Endothelial cell of umbilical vein (primary cell): ENCODE measurements around the gene DIP2A.

Experiments used
- CTCF ChIP-seq, 2 donors: IDR thresholded peaks; 1 replicate in 1 of 2; 2 replicates in 1 of 2; pipeline ENCODE4 v1.5.1; 2011; ENCODE audit warnings: low read length in 2 of 2, mild to moderate bottlenecking in 2 of 2, moderate library complexity in 2 of 2, control low read depth in 1 of 2, inconsistent platforms in 1 of 2, low read depth in 1 of 2; ENCODE audit not compliant: insufficient read depth in 1 of 2; ENCODE audit errors: extremely low read depth in 1 of 2
- EZH2 ChIP-seq: IDR thresholded peaks from 2 replicates; pipeline ENCODE4 v1.6.1; 2012; ENCODE audit warnings: borderline replicate concordance, low read depth, mild to moderate bottlenecking, moderate library complexity, low read length, inconsistent platforms; ENCODE audit not compliant: severe bottlenecking
- FOS ChIP-seq: IDR thresholded peaks from 2 replicates; pipeline ENCODE4 v1.6.1; 2011; ENCODE audit warnings: mild to moderate bottlenecking, low read length, moderate library complexity, borderline replicate concordance; ENCODE audit not compliant: insufficient read depth
- JUN ChIP-seq: IDR thresholded peaks from 2 replicates; pipeline ENCODE4 v1.6.1; 2011; ENCODE audit warnings: borderline replicate concordance, low read depth; ENCODE audit not compliant: insufficient read length, insufficient read depth
- MAX ChIP-seq: IDR thresholded peaks from 2 replicates; pipeline ENCODE4 v1.6.1; 2011; ENCODE audit not compliant: insufficient read depth, insufficient read length
- POLR2A ChIP-seq: IDR thresholded peaks from 2 replicates; pipeline ENCODE4 v1.6.1; 2012; ENCODE audit warnings: low read depth, mild to moderate bottlenecking, control low read depth, low read length
- POLR2AphosphoS5 ChIP-seq: IDR thresholded peaks from 2 replicates; pipeline ENCODE4 v1.6.1; 2012; ENCODE audit warnings: low read depth, mild to moderate bottlenecking, control low read depth, low read length, moderate library complexity; ENCODE audit not compliant: insufficient read depth

- TF ChIP-seq CTCF (IDR thresholded peaks at IDR 0.05; ENCODE audit: extremely low read depth in 1 of 2, insufficient read depth in 1 of 2, low read depth in 1 of 2, low read length in 2 of 2) (no peak), MAX (no peak), FOS (no peak), POLR2AphosphoS5 (no peak), POLR2A (no peak), EZH2 (no peak), JUN (no peak)
Observed at GRCh38 chr21:46412521-46413364, 45.9 kb upstream of the DIP2A start.
